SK-N-SH (cell line): ENCODE results near the gene MMUT.

Experiments used
- EP300 ChIP-seq, 2 experiments: IDR thresholded peaks; 2 replicates each; pipeline versions ENCODE4 v1.4.0 to v1.6.1; 2012; ENCODE audit warnings: borderline replicate concordance in 1 of 2, low read depth in 1 of 2, low read length in 1 of 2
- NFIC ChIP-seq: IDR thresholded peaks from 2 replicates; pipeline ENCODE4 v1.4.0; 2012; ENCODE audit warnings: borderline replicate concordance
- POLR2AphosphoS5 ChIP-seq: IDR thresholded peaks from 2 replicates; pipeline ENCODE4 v1.6.1; 2012; ENCODE audit warnings: low read depth, low read length
- RAD21 ChIP-seq: IDR thresholded peaks from 2 replicates; pipeline ENCODE4 v1.6.1; 2012; ENCODE audit warnings: mild to moderate bottlenecking, low read length
- RFX5 ChIP-seq: IDR thresholded peaks from 2 replicates; pipeline ENCODE4 v1.6.1; 2012; ENCODE audit warnings: mild to moderate bottlenecking, improper control_type of control experiment, low read length
- RXRA ChIP-seq: IDR thresholded peaks from 2 replicates; pipeline ENCODE4 v1.4.0; 2012; ENCODE audit warnings: low read depth, mild to moderate bottlenecking, borderline replicate concordance
- SMC3 ChIP-seq: IDR thresholded peaks from 2 replicates; pipeline ENCODE4 v1.6.1; 2012; ENCODE audit warnings: low read depth, low read length, improper control_type of control experiment
- TF ChIP-seq, protein P1 (sequence below): fragments of 200-600 bp; sonication (generic); IDR thresholded peaks from 2 replicates; pipeline ENCODE4 v1.6.1; 2017; ENCODE audit warnings: antibody characterized with exemption, mild to moderate bottlenecking, moderate library complexity
- TF ChIP-seq, protein P2 (sequence below): IDR thresholded peaks from 2 replicates; pipeline ENCODE4 v1.6.1; 2012; ENCODE audit warnings: mild to moderate bottlenecking, low read depth, low read length, moderate library complexity
- TF ChIP-seq, protein P3 (sequence below): IDR thresholded peaks from 2 replicates; pipeline ENCODE4 v1.4.0; 2012; ENCODE audit warnings: low read depth
- TF ChIP-seq, protein P4 (sequence below): fragments of 150-350 bp; IDR thresholded peaks from 2 replicates; pipeline ENCODE4 v1.6.1; 2017; ENCODE audit warnings: antibody characterized with exemption, low read length, low read depth, borderline replicate concordance

DNA sequence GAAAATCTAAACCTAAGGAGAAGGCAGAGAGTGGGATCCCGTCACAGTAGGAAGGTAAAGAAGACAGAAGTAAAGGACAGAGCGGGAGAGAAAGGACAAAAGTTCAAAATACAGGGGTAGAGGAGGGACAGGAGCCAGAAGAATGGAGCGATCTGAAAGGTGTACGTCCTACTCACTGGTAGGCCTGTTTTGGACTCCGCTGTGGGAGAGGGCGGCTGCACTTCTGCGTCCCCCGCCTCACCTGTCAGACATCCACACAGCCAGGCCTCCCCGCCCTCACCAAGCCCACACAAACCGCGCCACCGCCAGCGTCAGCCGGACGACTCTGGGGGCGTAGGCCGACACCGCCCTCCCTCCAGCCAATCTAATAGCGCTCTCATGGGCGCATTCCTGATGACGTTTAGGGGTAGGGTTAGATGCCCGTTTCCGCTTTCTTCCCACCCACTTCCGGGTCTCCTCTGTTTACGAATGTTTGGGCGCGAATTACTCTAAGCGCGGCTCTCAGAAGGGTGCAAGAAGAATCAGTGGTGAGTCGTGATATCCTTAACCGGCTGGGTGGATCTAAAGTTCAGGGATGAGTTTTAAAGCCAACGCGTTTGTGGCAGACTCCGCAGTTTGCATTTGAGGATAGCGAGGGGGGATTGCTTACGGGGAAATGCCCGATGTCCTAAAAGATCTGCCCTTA is at the start of gene MMUT, which contains the start of gene CENPQ:
- TF ChIP-seq, protein P1, sequence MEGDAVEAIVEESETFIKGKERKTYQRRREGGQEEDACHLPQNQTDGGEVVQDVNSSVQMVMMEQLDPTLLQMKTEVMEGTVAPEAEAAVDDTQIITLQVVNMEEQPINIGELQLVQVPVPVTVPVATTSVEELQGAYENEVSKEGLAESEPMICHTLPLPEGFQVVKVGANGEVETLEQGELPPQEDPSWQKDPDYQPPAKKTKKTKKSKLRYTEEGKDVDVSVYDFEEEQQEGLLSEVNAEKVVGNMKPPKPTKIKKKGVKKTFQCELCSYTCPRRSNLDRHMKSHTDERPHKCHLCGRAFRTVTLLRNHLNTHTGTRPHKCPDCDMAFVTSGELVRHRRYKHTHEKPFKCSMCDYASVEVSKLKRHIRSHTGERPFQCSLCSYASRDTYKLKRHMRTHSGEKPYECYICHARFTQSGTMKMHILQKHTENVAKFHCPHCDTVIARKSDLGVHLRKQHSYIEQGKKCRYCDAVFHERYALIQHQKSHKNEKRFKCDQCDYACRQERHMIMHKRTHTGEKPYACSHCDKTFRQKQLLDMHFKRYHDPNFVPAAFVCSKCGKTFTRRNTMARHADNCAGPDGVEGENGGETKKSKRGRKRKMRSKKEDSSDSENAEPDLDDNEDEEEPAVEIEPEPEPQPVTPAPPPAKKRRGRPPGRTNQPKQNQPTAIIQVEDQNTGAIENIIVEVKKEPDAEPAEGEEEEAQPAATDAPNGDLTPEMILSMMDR: no peak
- TF ChIP-seq EP300 (IDR thresholded peaks at IDR 0.05; ENCODE audit: borderline replicate concordance in 1 of 2, low read depth in 1 of 2, low read length in 1 of 2) (no peak), NFIC (no peak), SMC3 (no peak), RXRA (no peak), RAD21 (no peak), POLR2AphosphoS5 (peak; percentile 77), RFX5 (no peak)
- TF ChIP-seq, protein P2, sequence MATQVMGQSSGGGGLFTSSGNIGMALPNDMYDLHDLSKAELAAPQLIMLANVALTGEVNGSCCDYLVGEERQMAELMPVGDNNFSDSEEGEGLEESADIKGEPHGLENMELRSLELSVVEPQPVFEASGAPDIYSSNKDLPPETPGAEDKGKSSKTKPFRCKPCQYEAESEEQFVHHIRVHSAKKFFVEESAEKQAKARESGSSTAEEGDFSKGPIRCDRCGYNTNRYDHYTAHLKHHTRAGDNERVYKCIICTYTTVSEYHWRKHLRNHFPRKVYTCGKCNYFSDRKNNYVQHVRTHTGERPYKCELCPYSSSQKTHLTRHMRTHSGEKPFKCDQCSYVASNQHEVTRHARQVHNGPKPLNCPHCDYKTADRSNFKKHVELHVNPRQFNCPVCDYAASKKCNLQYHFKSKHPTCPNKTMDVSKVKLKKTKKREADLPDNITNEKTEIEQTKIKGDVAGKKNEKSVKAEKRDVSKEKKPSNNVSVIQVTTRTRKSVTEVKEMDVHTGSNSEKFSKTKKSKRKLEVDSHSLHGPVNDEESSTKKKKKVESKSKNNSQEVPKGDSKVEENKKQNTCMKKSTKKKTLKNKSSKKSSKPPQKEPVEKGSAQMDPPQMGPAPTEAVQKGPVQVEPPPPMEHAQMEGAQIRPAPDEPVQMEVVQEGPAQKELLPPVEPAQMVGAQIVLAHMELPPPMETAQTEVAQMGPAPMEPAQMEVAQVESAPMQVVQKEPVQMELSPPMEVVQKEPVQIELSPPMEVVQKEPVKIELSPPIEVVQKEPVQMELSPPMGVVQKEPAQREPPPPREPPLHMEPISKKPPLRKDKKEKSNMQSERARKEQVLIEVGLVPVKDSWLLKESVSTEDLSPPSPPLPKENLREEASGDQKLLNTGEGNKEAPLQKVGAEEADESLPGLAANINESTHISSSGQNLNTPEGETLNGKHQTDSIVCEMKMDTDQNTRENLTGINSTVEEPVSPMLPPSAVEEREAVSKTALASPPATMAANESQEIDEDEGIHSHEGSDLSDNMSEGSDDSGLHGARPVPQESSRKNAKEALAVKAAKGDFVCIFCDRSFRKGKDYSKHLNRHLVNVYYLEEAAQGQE: peak; percentile 41; the same call in 1 of the 2 replicates
- TF ChIP-seq, protein P3, sequence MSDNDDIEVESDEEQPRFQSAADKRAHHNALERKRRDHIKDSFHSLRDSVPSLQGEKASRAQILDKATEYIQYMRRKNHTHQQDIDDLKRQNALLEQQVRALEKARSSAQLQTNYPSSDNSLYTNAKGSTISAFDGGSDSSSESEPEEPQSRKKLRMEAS: peak; percentile 62
- TF ChIP-seq, protein P4, sequence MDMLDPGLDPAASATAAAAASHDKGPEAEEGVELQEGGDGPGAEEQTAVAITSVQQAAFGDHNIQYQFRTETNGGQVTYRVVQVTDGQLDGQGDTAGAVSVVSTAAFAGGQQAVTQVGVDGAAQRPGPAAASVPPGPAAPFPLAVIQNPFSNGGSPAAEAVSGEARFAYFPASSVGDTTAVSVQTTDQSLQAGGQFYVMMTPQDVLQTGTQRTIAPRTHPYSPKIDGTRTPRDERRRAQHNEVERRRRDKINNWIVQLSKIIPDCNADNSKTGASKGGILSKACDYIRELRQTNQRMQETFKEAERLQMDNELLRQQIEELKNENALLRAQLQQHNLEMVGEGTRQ: no peak
